Fibroblast of pulmonary artery (primary cell): Measurements from ENCODE around the gene SH2D6.
"Not testable (repeated sequence)": the region's sequence is repeated elsewhere in the genome, so short reads cannot be mapped to it uniquely, and the experiment has no call there.

Experiments
- DNase-seq: peaks from one replicate; pipeline ENCODE4 v3.0.0-alpha.2; 2010; ENCODE audit warnings: low read depth
- H3K4me3 ChIP-seq: replicated peaks from 2 replicates; pipeline ENCODE4 v1.5.1; 2011; ENCODE audit warnings: low read depth, mild to moderate bottlenecking, control low read depth, low read length, moderate library complexity
- TF ChIP-seq, protein P1 (sequence below): IDR thresholded peaks from 2 replicates; pipeline ENCODE4 v1.5.1; 2011; ENCODE audit warnings: mild to moderate bottlenecking, control low read depth, low read length, inconsistent platforms; ENCODE audit errors: missing control alignments

SH2D6 gene

DNA sequence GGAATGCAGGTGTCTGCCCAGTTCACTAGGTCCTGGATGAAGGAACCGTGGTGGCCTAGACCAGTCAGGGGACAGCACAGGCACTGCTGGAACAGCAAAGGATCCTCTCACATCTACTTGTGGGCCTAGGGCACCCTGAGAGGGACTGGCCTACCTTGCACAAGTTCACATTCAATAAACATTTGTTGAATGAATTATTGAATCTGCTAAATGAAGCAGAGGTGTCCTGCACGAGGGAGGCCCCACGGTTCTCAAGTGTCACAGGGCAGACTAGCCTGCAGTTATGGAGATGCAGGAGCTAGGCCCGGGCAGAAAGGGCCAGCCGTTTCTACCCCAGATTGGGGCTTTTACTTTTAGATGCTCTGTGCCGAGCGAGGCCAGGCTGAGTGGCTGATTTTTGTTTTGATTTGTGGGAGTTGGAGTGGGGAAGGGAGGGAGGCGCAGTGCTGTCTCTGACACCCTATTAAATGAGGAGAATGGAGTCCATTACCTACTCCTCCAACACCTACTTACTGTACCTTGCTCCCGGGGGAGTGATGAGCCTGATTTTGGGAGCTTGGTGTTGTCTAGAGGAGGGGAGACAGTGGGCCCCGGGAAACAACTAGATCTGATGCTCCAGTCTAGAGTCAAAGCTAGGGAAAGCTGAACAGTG lies 18.4 kb downstream of the SH2D6 start:
- TF ChIP-seq, protein P1, sequence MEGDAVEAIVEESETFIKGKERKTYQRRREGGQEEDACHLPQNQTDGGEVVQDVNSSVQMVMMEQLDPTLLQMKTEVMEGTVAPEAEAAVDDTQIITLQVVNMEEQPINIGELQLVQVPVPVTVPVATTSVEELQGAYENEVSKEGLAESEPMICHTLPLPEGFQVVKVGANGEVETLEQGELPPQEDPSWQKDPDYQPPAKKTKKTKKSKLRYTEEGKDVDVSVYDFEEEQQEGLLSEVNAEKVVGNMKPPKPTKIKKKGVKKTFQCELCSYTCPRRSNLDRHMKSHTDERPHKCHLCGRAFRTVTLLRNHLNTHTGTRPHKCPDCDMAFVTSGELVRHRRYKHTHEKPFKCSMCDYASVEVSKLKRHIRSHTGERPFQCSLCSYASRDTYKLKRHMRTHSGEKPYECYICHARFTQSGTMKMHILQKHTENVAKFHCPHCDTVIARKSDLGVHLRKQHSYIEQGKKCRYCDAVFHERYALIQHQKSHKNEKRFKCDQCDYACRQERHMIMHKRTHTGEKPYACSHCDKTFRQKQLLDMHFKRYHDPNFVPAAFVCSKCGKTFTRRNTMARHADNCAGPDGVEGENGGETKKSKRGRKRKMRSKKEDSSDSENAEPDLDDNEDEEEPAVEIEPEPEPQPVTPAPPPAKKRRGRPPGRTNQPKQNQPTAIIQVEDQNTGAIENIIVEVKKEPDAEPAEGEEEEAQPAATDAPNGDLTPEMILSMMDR, result no peak
- DNase-seq, result no peak
- no peak overlapping the region for H3K4me3 ChIP-seq

DNA sequence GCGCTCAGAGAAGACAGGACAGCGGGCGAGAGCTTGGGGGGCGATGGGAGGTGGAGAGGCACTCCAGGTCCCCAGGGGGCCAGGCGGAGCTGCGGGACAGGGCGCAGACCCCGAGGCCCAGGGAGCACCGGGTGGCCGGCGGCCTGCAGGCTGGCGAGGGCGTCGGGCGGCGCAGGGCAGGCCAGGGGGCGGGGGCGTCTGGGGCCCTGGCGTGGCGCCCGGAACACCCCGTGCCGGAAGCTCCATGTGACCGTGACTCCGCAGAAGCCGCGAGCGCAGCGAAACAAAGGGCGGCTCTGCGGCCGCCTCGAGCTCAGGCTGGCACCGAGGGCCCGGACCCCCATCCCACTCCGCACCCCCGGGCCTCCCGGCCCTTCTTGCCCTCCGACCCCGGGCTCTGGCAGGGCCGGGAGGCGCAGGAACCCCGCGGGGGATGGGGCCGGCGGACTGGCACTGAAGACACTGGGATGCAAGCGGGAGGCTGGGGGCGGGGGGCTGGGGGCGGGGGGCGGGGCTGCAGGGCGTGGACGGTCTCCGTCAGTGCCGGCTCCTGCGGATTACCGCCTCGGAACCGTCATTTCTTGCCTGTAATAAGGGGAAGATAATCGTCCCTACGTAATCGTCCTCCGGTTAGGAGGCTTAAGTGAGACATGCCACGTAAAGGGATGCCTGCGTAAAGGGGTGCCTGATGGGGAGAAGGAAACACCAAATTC lies 19.1 kb downstream of the SH2D6 start:
- peak overlapping the region; percentile 17 for H3K4me3 ChIP-seq
- DNase-seq, result peak; percentile 94
- TF ChIP-seq, protein P1, result no peak

DNA sequence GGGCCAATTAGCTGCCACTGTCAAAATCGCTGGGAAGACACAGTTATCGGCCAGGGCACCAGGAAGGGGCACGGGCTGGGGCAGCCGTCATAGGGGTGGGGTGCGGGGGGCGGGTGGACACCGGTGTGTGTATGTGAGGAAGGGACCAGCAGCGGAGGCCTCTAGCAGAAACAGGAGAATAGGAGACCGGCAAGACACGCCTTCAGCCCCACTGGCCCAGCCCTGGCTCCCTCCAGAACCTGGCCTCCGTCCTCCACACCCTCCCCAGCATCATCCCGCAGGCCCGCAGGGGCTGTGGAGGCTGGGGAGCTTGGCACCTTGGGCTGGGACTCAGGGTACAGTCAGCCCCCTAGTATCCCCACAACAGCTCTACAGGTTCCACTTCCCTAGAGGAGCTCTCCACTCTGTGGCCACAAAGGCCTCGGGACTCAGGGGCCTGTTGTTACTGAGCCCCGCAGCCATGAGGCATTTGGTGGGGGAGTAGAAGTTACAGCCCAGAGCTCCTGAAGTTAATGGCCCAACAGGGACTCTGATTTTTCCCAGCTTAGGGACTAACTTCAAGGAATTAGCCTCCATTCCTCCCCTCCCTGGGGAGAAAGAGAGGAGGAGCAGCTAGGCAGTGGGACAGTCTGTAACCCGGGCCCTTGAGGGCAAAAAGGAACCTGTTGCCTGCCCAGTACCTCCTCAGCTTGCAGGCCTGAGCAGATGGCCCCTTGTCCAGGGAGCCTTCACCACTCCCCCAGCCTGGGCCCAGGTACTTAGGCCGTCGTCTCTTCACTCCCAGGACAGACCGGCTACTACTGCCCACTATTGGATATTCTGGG lies 19.9 kb downstream of the SH2D6 start:
- no peak for DNase-seq
- TF ChIP-seq, protein P1, result no peak
- peak overlapping the region; percentile 17 for H3K4me3 ChIP-seq

DNA sequence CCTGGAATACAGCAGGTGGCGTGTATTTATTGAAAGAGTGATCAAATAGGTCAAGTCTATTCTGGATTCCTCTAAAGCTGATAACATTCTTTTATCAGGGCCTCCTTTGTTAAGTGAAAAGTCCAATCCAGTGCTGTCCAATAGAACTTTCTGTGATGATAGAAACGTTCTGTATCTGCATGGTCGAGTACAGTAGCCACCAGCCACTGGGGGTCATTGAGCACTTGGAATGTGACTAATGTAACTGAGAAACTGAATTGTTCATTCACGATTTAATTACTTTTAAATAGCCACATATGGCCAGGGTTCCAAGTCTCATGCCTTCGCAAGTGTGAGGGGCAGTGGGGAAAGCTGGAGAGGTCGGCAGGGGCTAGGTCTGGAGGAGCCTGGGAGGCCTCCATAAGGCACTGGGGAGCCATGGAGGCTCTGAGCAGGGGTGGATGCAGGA lies 20.5 kb downstream of the SH2D6 start:
- H3K4me3 ChIP-seq, result no peak overlapping the region
- TF ChIP-seq, protein P1, result no peak
- no peak for DNase-seq

DNA sequence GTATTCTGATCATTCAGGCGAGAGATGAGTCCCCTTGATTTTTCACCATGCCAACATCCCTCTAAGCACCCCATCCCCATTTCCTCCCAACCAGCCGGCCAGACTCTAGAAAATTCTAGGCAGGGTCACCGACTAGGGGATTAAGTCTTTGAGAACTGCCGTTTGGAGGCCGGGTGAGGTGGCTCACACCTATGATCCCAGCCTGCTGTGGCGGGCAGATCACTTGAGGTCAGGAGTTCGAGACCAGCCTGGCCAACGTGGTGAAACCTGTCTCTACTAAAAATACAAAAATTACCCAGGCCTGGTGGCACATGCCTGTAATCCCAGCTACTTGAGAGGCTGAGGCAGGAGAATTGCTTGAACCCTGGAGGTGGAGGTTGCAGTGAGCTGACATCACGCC lies 21.1 kb downstream of the SH2D6 start:
- not testable (repeated sequence) for DNase-seq, H3K4me3 ChIP-seq

DNA sequence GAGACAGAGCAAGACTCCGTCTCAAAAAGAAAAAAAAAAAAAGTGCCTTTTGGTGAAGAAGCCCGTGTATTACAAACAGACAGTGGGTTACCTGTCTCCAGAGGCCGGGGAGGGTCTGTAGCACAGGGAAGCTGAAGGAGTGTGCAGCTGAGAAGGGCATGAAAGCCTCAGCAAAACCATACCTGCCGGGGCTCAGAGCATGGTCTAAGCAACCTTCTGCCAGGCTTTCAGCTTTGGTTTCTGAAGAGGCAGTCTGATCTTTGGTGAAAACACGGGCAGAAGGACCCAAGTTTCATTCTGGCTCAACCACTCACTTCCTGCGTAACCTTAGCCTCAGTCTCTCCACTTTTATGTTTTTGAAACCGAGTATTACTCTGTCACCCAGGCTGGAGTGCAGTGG lies 21.5 kb downstream of the SH2D6 start:
- no peak overlapping the region for H3K4me3 ChIP-seq
- DNase-seq, result no peak
- TF ChIP-seq, protein P1, result no peak

DNA sequence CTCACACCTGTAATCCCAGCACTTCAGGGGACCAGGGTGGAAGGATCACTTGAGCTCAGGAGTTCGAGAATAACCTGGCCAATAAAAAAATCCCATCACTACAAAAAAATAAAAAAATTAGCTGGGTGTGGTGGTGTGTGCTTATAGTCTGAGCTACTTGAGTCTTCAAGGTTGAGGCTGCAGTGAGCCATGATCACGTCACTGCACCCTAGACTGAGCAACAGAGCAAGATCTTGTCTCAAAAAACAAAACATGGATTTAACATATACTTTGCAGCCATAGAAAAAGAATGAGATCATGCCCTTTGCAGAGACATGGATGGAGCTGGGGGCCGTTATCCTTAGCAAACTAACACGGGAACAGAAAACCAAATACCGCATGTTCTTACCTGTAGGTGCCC lies 22.2 kb downstream of the SH2D6 start:
- H3K4me3 ChIP-seq, result no peak overlapping the region
- TF ChIP-seq, protein P1, result no peak
- no peak for DNase-seq
